Peyer's patch (tissue), 4 donors: ENCODE results near the gene MECR. TPM values are rescaled to one million over a fixed set of nuclear protein-coding genes. Genes with fewer than 3 reads are reported as not detected.

Source experiments
- DNase-seq, 3 donors: peaks; one replicate each; pipeline ENCODE4 v3.0.0-alpha.2; 2017 to 2019
- H3K27ac ChIP-seq, 4 donors: fragments of 200-600 bp; sonication (generic); one replicate each; pipeline ENCODE4 v1.5.1; 2016 to 2019
- H3K27me3 ChIP-seq, 2 donors: fragments of 200-600 bp; sonication (generic); one replicate each; pipeline ENCODE4 v1.5.1; 2019
- H3K36me3 ChIP-seq, 3 donors: fragments of 200-600 bp; sonication (generic); one replicate each; pipeline ENCODE4 v1.5.1; 2016 to 2019
- H3K4me1 ChIP-seq, 4 donors: fragments of 200-600 bp; sonication (generic); one replicate each; pipeline ENCODE4 v1.5.1; 2016 to 2019
- H3K4me3 ChIP-seq, 4 donors: fragments of 200-600 bp; sonication (generic); 1 replicate in 3 of 4; 2 replicates in 1 of 4; pipeline ENCODE4 v1.5.1; 2016 to 2019; ENCODE audit warnings: mild to moderate bottlenecking in 1 of 4
- H3K9me3 ChIP-seq, 4 donors: fragments of 200-600 bp; sonication (generic); one replicate each; pipeline ENCODE4 v1.5.1; 2016 to 2019; ENCODE audit warnings: mild to moderate bottlenecking in 1 of 4
- POLR2A ChIP-seq, 2 donors: fragments of 450-650 bp; IDR thresholded peaks; one replicate each; pipeline ENCODE4 v1.5.1; 2017; ENCODE audit warnings: antibody characterized with exemption in 2 of 2, mild to moderate bottlenecking in 2 of 2, moderate library complexity in 2 of 2
- total RNA-seq, 4 donors: library from RNA; depleted of rRNA; stranded (reverse); fragments of >200 nt; gene quantifications; one replicate each; pipeline ENCODE4 v1.1.0, GENCODE V29; 2016
- TF ChIP-seq, protein P1 (sequence below), 6 experiments: fragments of 450-650 bp in 4 of 6; fragments of 200-600 bp in 2 of 6; sonication (generic) in 1 of 6; IDR thresholded peaks; one replicate each; pipeline ENCODE4 v1.5.1; 2017 to 2019; ENCODE audit warnings: antibody characterized with exemption in 6 of 6, mild to moderate bottlenecking in 3 of 6, moderate library complexity in 1 of 6

Gene MECR
- total RNA-seq, 4 donors from 2014 or later, result 9.3 to 31.4 (median 19.1) TPM

DNA sequence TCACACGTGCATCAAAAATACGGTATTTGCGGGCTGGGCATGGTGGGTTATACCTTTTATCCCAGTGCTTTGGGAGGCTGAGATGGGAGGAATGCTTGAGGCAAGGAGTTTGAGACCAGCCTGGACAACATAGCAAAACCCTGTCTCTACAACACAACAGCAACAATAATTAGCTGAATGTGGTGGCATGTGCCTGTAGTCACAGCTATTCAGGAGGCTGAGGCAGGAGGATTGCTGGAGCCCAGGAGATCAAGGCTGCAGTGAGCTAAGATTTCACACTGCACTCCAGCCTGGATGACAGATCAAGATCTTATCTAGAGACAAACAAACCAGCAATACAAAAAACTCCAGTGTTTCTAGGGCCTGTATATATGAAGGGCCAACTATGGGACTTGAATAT is 36.2 kb upstream of the MECR start:
- H3K9me3 ChIP-seq, result no peaks in the 10 kb centered on the region
- DNase-seq, result no peak
- no peak overlapping the region for H3K27ac ChIP-seq
- no peaks in the 10 kb centered on the region for H3K27me3 ChIP-seq
- no peaks in the 10 kb centered on the region for H3K36me3 ChIP-seq
- H3K4me1 ChIP-seq, result peaks cover 0 to 10% (median 0%) of the 10 kb centered on the region in 4 donors
- H3K4me3 ChIP-seq, result no peak overlapping the region
- TF ChIP-seq, protein P1, sequence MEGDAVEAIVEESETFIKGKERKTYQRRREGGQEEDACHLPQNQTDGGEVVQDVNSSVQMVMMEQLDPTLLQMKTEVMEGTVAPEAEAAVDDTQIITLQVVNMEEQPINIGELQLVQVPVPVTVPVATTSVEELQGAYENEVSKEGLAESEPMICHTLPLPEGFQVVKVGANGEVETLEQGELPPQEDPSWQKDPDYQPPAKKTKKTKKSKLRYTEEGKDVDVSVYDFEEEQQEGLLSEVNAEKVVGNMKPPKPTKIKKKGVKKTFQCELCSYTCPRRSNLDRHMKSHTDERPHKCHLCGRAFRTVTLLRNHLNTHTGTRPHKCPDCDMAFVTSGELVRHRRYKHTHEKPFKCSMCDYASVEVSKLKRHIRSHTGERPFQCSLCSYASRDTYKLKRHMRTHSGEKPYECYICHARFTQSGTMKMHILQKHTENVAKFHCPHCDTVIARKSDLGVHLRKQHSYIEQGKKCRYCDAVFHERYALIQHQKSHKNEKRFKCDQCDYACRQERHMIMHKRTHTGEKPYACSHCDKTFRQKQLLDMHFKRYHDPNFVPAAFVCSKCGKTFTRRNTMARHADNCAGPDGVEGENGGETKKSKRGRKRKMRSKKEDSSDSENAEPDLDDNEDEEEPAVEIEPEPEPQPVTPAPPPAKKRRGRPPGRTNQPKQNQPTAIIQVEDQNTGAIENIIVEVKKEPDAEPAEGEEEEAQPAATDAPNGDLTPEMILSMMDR (IDR thresholded peaks at IDR 0.05), result no peak
- TF ChIP-seq POLR2A (IDR thresholded peaks at IDR 0.05), result no peak

DNA sequence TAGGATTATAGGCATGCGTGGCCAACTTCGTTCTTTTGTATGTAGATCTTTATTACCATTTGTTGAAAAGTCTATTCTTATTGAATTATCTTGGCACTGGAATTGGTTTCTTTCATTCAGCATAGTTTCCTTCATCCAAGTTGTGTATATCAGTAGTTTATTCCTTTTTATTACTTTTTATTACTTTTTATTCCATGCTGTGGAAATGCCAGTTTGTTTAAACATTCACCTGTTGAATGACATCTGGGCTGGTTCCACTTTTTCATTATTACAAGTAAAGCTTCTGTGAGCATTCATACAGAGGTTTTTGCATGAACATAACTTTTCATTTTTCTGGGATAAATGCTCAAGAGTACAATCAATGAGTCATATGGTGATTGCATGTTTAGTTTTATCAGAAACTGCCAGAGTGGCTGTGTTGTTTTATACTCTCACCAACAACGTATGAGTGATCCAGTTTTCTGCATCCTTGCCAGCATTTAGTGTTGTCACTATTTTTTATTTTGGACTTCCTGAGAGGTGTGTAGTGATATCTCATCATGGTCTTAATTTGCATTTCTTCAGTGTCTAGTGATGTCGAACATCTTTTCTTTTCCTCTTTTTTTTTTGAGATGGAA is 34.1 kb upstream of the MECR start:
- DNase-seq, result no peak
- H3K27ac ChIP-seq, result no peak overlapping the region
- H3K4me3 ChIP-seq, result no peak overlapping the region
- H3K9me3 ChIP-seq, result no peaks in the 10 kb centered on the region
- no peaks in the 10 kb centered on the region for H3K27me3 ChIP-seq
- no peaks in the 10 kb centered on the region for H3K36me3 ChIP-seq
- H3K4me1 ChIP-seq, result peaks cover 0 to 4% (median 2%) of the 10 kb centered on the region in 4 donors
- TF ChIP-seq POLR2A (IDR thresholded peaks at IDR 0.05), result no peak
- TF ChIP-seq, protein P1 (IDR thresholded peaks at IDR 0.05), result no peak

DNA sequence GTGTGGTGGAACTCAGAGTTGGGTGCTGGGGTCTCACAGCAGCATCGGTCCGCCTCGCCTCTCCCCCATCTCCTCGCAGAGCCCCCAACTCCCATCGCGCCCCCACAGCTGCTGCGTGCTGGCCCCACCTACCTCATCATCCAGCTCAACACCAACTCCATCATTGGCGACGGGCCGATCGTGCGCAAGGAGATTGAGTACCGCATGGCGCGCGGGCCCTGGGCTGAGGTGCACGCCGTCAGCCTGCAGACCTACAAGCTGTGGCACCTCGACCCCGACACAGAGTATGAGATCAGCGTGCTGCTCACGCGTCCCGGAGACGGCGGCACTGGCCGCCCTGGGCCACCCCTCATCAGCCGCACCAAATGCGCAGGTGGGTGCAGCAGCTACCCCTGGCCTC is 29.8 kb upstream of the MECR start:
- H3K4me3 ChIP-seq, result peak overlapping the region in 1 of 4 donors; percentile 52
- H3K9me3 ChIP-seq, result no peaks in the 10 kb centered on the region
- H3K27me3 ChIP-seq, result no peaks in the 10 kb centered on the region
- H3K36me3 ChIP-seq, result no peaks in the 10 kb centered on the region
- H3K27ac ChIP-seq, result no peak overlapping the region
- TF ChIP-seq, protein P1 (IDR thresholded peaks at IDR 0.05), result no peak
- TF ChIP-seq POLR2A (IDR thresholded peaks at IDR 0.05), result no peak
- DNase-seq, result peak in 1 of 3 donors; percentile 42
- H3K4me1 ChIP-seq, result peaks cover 0 to 14% (median 4%) of the 10 kb centered on the region in 4 donors

DNA sequence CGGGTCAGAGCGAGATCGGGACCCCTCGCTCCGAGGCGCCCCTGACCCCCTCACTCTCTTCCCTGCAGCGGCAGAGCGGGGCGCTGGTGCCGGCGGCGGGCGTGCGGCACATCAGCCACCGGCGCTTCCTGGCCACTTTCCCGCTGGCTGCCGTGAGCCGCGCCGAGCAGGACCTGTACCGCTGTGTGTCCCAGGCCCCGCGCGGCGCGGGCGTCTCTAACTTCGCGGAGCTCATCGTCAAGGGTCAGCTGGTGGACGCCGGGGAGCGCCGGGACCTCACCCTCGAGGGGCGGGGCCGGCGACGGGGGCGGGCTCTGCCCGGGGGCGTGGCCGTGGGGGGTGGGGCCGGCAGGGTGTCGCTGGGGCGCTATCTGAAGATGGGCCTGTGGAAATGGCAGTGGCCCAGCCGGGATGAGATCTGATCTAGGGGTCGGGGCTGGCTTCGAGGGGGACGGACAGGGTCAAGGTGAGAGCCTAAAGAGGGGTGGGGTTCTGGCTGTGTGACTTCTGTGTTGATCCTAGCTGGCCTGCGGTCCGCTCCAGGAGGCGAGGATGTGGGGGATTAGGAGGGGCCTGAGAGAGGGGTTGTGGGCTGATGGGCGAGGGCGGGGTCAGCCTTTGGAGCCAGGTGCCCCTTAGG is 29.2 kb upstream of the MECR start:
- TF ChIP-seq POLR2A (IDR thresholded peaks at IDR 0.05), result no peak
- TF ChIP-seq, protein P1 (IDR thresholded peaks at IDR 0.05), result no peak
- no peaks in the 10 kb centered on the region for H3K27me3 ChIP-seq
- no peak overlapping the region for H3K27ac ChIP-seq
- H3K9me3 ChIP-seq, result no peaks in the 10 kb centered on the region
- no peaks in the 10 kb centered on the region for H3K36me3 ChIP-seq
- H3K4me3 ChIP-seq, result peak overlapping the region; percentile 37 to 59 (median 51)
- H3K4me1 ChIP-seq, result peaks cover 0 to 14% (median 4%) of the 10 kb centered on the region in 4 donors
- peak in 2 of 3 donors; percentile 58 to 69 for DNase-seq

DNA sequence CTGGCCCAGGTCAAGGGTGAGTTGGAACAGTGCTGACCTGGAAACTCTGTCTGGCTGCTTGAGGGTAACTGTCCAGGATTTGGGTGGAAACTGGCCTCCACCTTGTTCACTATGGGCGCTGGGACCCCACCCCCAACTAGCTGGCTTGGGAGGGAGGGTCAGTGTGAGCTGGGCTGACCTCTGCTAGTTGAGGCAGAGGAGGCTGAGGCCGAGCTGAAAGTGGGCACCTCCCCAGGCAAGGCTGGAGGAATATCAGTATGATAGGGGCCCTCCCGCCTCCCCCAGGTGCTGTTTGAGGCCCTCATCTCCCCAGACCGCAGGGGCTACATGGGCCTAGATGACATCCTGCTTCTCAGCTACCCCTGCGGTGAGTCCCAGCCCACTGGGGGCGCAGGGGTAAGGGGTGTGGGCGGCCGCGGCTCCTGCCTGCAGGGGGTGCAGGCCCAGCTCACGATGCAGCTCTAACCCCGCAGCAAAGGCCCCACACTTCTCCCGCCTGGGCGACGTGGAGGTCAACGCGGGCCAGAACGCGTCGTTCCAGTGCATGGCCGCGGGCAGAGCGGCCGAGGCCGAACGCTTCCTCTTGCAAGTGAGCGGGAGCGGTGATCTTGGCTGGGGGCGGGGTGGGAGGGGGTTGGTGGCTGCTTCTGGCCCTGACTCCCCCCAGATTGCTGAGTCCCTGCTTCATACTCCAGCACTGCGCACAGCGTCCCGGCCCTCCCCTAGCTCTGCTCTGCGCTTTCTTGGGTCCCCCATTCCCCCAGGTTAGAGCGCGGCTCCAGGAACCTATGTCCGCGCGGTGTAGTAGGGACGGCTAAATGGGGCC is 28.5 kb upstream of the MECR start:
- Histone ChIP-seq H3K9me3 (no peaks in the 10 kb centered on the region), H3K27me3 (no peaks in the 10 kb centered on the region), H3K4me3 (peak overlapping the region; percentile 37 to 59 (median 51)), H3K4me1 (peaks cover 0 to 14% (median 4%) of the 10 kb centered on the region in 4 donors), H3K36me3 (no peaks in the 10 kb centered on the region), H3K27ac (no peak overlapping the region)
- TF ChIP-seq, protein P1 (IDR thresholded peaks at IDR 0.05), result no peak
- peak in 1 of 3 donors; percentile 44 for DNase-seq
